H9 (cell line): ENCODE data around the gene WFDC1. TPM values are rescaled to one million over a fixed set of nuclear protein-coding genes. Genes with fewer than 3 reads are reported as not detected.
A peak's percentile ranks its signal among the peaks of the same experiment; 100 is the strongest.

ENCODE experiments used
- DNase-seq: peaks from one replicate; pipeline ENCODE4 v3.0.0-alpha.2; 2017
- H2AFZ ChIP-seq: one replicate; pipeline ENCODE4 v1.6.1; 2013; ENCODE audit warnings: mild to moderate bottlenecking, low read length, control low read depth, moderate library complexity
- H2AK5ac ChIP-seq: 2 replicates; pipeline ENCODE4 v1.6.1; 2013; ENCODE audit warnings: low read length, control low read depth, mixed read lengths; ENCODE audit not compliant: insufficient read length
- H2BK120ac ChIP-seq: one replicate; pipeline ENCODE4 v1.6.1; 2013; ENCODE audit warnings: low read depth, mild to moderate bottlenecking, low read length, control low read depth, inconsistent platforms; ENCODE audit not compliant: poor library complexity, severe bottlenecking
- H2BK12ac ChIP-seq: 2 replicates; pipeline ENCODE4 v1.6.1; 2013; ENCODE audit warnings: low read length, control low read depth, mixed read lengths, low read depth; ENCODE audit not compliant: insufficient read length
- H2BK15ac ChIP-seq: 2 replicates; pipeline ENCODE4 v1.6.1; 2013; ENCODE audit warnings: low read depth, low read length, control low read depth
- H2BK20ac ChIP-seq: one replicate; pipeline ENCODE4 v1.6.1; 2013; ENCODE audit warnings: low read depth, mild to moderate bottlenecking, low read length, control low read depth, inconsistent platforms; ENCODE audit not compliant: poor library complexity, severe bottlenecking
- H2BK5ac ChIP-seq: 2 replicates; pipeline ENCODE4 v1.6.1; 2013; ENCODE audit warnings: low read length, control low read depth, mixed read lengths; ENCODE audit not compliant: insufficient read length
- H3K14ac ChIP-seq: 2 replicates; pipeline ENCODE4 v1.6.1; 2013; ENCODE audit warnings: low read length, control low read depth; ENCODE audit not compliant: insufficient read depth
- H3K18ac ChIP-seq: 2 replicates; pipeline ENCODE4 v1.6.1; 2013; ENCODE audit warnings: low read depth, mild to moderate bottlenecking, mixed read lengths, low read length, control low read depth; ENCODE audit not compliant: insufficient read length
- H3K23ac ChIP-seq: 2 replicates; pipeline ENCODE4 v1.6.1; 2013; ENCODE audit warnings: low read length, control low read depth, mixed read lengths, low read depth; ENCODE audit not compliant: insufficient read length
- H3K23me2 ChIP-seq: 2 replicates; pipeline ENCODE4 v1.6.1; 2013; ENCODE audit warnings: low read depth, mild to moderate bottlenecking, mixed read lengths, low read length, control low read depth; ENCODE audit not compliant: insufficient read length, poor library complexity, severe bottlenecking
- H3K27ac ChIP-seq: 2 replicates; pipeline ENCODE4 v1.5.1; 2013; ENCODE audit warnings: low read length, control low read depth, mixed read lengths, low read depth; ENCODE audit not compliant: insufficient read length
- H3K27me3 ChIP-seq: 2 replicates; pipeline ENCODE4 v1.6.1; 2013; ENCODE audit warnings: low read length, control low read depth, inconsistent platforms; ENCODE audit not compliant: insufficient read depth
- H3K4ac ChIP-seq: 2 replicates; pipeline ENCODE4 v1.6.1; 2013; ENCODE audit warnings: low read depth, mild to moderate bottlenecking, control low read depth, inconsistent platforms, low read length, moderate library complexity
- H3K4me1 ChIP-seq: 2 replicates; pipeline ENCODE4 v1.6.1; 2013; ENCODE audit warnings: low read length, control low read depth, inconsistent platforms; ENCODE audit not compliant: insufficient read depth
- H3K4me2 ChIP-seq: 2 replicates; pipeline ENCODE4 v1.6.1; 2013; ENCODE audit warnings: low read length, control low read depth, mixed read lengths; ENCODE audit not compliant: insufficient read length, insufficient read depth
- H3K56ac ChIP-seq: 2 replicates; pipeline ENCODE4 v1.6.1; 2013; ENCODE audit warnings: low read depth, mild to moderate bottlenecking, mixed read lengths, low read length, control low read depth; ENCODE audit not compliant: insufficient read length
- H3K79me1 ChIP-seq: 2 replicates; pipeline ENCODE4 v1.6.1; 2013; ENCODE audit warnings: low read depth, mild to moderate bottlenecking, moderate library complexity, low read length, control low read depth, inconsistent platforms; ENCODE audit not compliant: insufficient read depth, poor library complexity, severe bottlenecking
- H3K79me2 ChIP-seq: 2 replicates; pipeline ENCODE4 v1.6.1; 2013; ENCODE audit warnings: low read length, control low read depth, inconsistent platforms; ENCODE audit not compliant: insufficient read depth
- H3K9ac ChIP-seq: 2 replicates; pipeline ENCODE4 v1.6.1; 2013; ENCODE audit warnings: low read length, control low read depth, mixed read lengths; ENCODE audit not compliant: insufficient read length; ENCODE audit errors: extremely low read depth
- H3K9me3 ChIP-seq: one replicate; pipeline ENCODE4 v1.6.1; 2013; ENCODE audit warnings: low read depth, low read length, inconsistent platforms; ENCODE audit not compliant: control insufficient read depth
- H3T11ph ChIP-seq: one replicate; pipeline ENCODE4 v1.6.1; 2013; ENCODE audit warnings: mild to moderate bottlenecking, low read length, control low read depth, inconsistent platforms
- H4K20me1 ChIP-seq: one replicate; pipeline ENCODE4 v1.6.1; 2013; ENCODE audit not compliant: control insufficient read depth, insufficient read length, insufficient read depth
- H4K5ac ChIP-seq: 2 replicates; pipeline ENCODE4 v1.6.1; 2013; ENCODE audit warnings: low read depth, mild to moderate bottlenecking, mixed read lengths, low read length, control low read depth; ENCODE audit not compliant: insufficient read length
- H4K8ac ChIP-seq: replicated peaks from 2 replicates; pipeline ENCODE4 v1.6.1; 2013; ENCODE audit warnings: low read length, control low read depth, mixed read lengths, low read depth; ENCODE audit not compliant: insufficient read length
- H4K91ac ChIP-seq: 2 replicates; pipeline ENCODE4 v1.6.1; 2013; ENCODE audit warnings: low read depth, mild to moderate bottlenecking, moderate library complexity, mixed read lengths, low read length, control low read depth; ENCODE audit not compliant: insufficient read length
- H3K27ac Mint-ChIP-seq, 3 experiments: 2 replicates in 2 of 3; 3 replicates in 1 of 3; pipeline ENCODE4 v1.8.0; 2020 to 2021; ENCODE audit warnings: mixed read lengths in 3 of 3, mild to moderate bottlenecking in 1 of 3, moderate library complexity in 1 of 3
- H3K27me3 Mint-ChIP-seq: 2 replicates; pipeline ENCODE4 v1.8.0; 2021; ENCODE audit warnings: low read depth, mild to moderate bottlenecking, moderate library complexity, mixed read lengths
- H3K36me3 Mint-ChIP-seq, 3 experiments: 2 replicates in 2 of 3; 3 replicates in 1 of 3; pipeline ENCODE4 v1.8.0; 2020 to 2021; ENCODE audit warnings: low read depth in 3 of 3, mixed read lengths in 3 of 3; ENCODE audit not compliant: insufficient read depth in 1 of 3
- H3K4me1 Mint-ChIP-seq, 2 experiments: 2 replicates each; pipeline ENCODE4 v1.8.0; 2020; ENCODE audit warnings: mixed read lengths in 2 of 2
- H3K4me3 Mint-ChIP-seq, 2 experiments: 2 replicates in 1 of 2; 3 replicates in 1 of 2; pipeline ENCODE4 v1.8.0; 2020 to 2021; ENCODE audit warnings: mild to moderate bottlenecking in 2 of 2, mixed read lengths in 2 of 2, moderate library complexity in 1 of 2
- H3K9me3 Mint-ChIP-seq, 2 experiments: 2 replicates in 1 of 2; 3 replicates in 1 of 2; pipeline ENCODE4 v1.8.0; 2020; ENCODE audit warnings: mild to moderate bottlenecking in 2 of 2, mixed read lengths in 2 of 2, moderate library complexity in 1 of 2
- WGBS: extraction: QIAGEN DNeasy Blood & Tissue Kit; methylation state at CpG from one replicate; pipeline ENCODE4 v1.1.7; 2013; ENCODE audit warnings: missing lambda C conversion rate, low lambda C conversion rate, mixed read lengths; ENCODE audit not compliant: insufficient read length; ENCODE audit errors: extremely low coverage; 5-methylcytosine and 5-hydroxymethylcytosine counted together
- total RNA-seq: library from RNA; stranded (reverse); gene quantifications from 2 replicates; pipeline ENCODE4 v1.2.1, GENCODE V29; 2021
- TF ChIP-seq, protein P1 (sequence below): fragments of 200-600 bp; sonication (generic); conservative IDR thresholded peaks from 3 replicates; pipeline ENCODE4 v1.8.0; 2021; ENCODE audit warnings: antibody characterized with exemption, mild to moderate bottlenecking

Gene WFDC1
- total RNA-seq, 1 experiment from 2014 or later: 0.24 TPM

DNA sequence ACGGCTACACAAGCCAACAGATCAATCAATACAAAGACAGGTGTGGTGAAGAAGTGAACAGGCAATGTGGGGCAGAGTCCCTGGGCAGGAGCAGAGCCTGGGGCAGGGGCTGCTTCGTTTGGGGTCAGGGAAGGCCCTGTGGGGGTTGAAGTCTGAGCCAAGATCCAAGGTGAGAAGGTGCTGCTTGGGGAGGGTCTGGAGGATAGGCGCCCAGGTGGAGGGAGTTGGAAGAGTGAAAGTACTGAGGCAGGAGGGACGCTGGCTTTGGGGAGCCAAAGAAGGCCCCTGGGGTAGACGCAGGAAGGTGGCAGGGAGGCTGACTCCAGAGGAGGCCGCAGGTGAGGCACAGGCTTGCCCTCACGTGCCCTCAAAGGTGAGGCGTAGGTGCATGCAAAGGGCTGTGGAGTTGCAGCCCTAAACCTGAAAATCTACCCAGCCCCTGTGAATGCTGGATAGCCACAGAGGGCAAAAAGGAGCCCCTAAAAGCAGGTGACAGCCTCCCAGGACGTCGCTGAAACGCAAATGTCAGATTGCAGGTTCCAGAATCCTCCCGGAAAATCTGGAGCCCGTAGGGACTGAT lies 33.3 kb downstream of the WFDC1 start:
- TF ChIP-seq, protein P1, sequence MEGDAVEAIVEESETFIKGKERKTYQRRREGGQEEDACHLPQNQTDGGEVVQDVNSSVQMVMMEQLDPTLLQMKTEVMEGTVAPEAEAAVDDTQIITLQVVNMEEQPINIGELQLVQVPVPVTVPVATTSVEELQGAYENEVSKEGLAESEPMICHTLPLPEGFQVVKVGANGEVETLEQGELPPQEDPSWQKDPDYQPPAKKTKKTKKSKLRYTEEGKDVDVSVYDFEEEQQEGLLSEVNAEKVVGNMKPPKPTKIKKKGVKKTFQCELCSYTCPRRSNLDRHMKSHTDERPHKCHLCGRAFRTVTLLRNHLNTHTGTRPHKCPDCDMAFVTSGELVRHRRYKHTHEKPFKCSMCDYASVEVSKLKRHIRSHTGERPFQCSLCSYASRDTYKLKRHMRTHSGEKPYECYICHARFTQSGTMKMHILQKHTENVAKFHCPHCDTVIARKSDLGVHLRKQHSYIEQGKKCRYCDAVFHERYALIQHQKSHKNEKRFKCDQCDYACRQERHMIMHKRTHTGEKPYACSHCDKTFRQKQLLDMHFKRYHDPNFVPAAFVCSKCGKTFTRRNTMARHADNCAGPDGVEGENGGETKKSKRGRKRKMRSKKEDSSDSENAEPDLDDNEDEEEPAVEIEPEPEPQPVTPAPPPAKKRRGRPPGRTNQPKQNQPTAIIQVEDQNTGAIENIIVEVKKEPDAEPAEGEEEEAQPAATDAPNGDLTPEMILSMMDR: no peak

More for the DNA sequence above, 33.3 kb downstream of the WFDC1 start:
- H3K14ac ChIP-seq: no peak overlapping the region
- no peak overlapping the region for H2BK120ac ChIP-seq
- no peak overlapping the region for H4K91ac ChIP-seq
- H3K27me3 ChIP-seq: no peaks in the 10 kb centered on the region
- no peak overlapping the region for H3K23ac ChIP-seq
- H2AK5ac ChIP-seq: no peak overlapping the region
- no peak overlapping the region for H2BK5ac ChIP-seq
- no peak for DNase-seq
- H3K56ac ChIP-seq: no peak overlapping the region
- H2BK20ac ChIP-seq: no peak overlapping the region
- H3K4me3 Mint-ChIP-seq: no peak overlapping the region
- H3K9me3 ChIP-seq: no peaks in the 10 kb centered on the region
- no peaks in the 10 kb centered on the region for H3K79me2 ChIP-seq
- no peaks in the 10 kb centered on the region for H3K9me3 Mint-ChIP-seq
- no peaks in the 10 kb centered on the region for H3K79me1 ChIP-seq
- H2AFZ ChIP-seq: no peak overlapping the region
- H3K4me2 ChIP-seq: no peak overlapping the region
- no CpG with 5 or more reads among the region's 13 CpGs for WGBS
- no peak overlapping the region for H4K5ac ChIP-seq
- no peak overlapping the region for H3T11ph ChIP-seq
- H3K9ac ChIP-seq: no peak overlapping the region
- peak overlapping the region in 1 of 3 experiments; percentile 29; a peak in 1 of 7 replicates for H3K27ac Mint-ChIP-seq
- H3K36me3 Mint-ChIP-seq: no peaks in the 10 kb centered on the region
- no peak overlapping the region for H3K27ac ChIP-seq
- no peaks in the 10 kb centered on the region for H3K23me2 ChIP-seq
- H3K27me3 Mint-ChIP-seq: peaks cover 2% of the 10 kb centered on the region
- no peak overlapping the region for H3K4ac ChIP-seq
- H2BK15ac ChIP-seq: no peak overlapping the region
- H2BK12ac ChIP-seq: no peak overlapping the region
- peaks cover 3 to 9% of the 10 kb centered on the region in 2 experiments; a peak in 3 of 4 replicates for H3K4me1 Mint-ChIP-seq
- H4K8ac ChIP-seq: no peak overlapping the region
- H3K4me1 ChIP-seq: no peaks in the 10 kb centered on the region
- H4K20me1 ChIP-seq: no peaks in the 10 kb centered on the region
- H3K18ac ChIP-seq: no peak overlapping the region
